HS-27A (cell line): ENCODE measurements around the gene KLHL11.
"Not testable (repeated sequence)": the region's sequence is repeated elsewhere in the genome, so short reads cannot be mapped to it uniquely, and the experiment has no call there.

ENCODE experiments used
- DNase-seq: peaks from one replicate; pipeline ENCODE4 v3.0.0-alpha.2; 2012; ENCODE audit warnings: low read depth, missing footprints

KLHL11 gene

GRCh38 chr17:41885733-41886132 lies 20.5 kb upstream of the KLHL11 start:
- DNase-seq = no peak

- DNase-seq = no peak
Measured at GRCh38 chr17:41882756-41883155, 17.5 kb upstream of the KLHL11 start.

- DNase-seq = no peak
Measured at GRCh38 chr17:41880130-41880529, 14.9 kb upstream of the KLHL11 start.

GRCh38 chr17:41874293-41874670 lies 9.1 kb upstream of the KLHL11 start:
- DNase-seq = not testable (repeated sequence)

- no peak for DNase-seq
Measured at GRCh38 chr17:41873559-41874292, 8.5 kb upstream of the KLHL11 start.

- no peak for DNase-seq
Measured at GRCh38 chr17:41871789-41872188, 6.6 kb upstream of the KLHL11 start.

GRCh38 chr17:41870627-41871026 lies 5.4 kb upstream of the KLHL11 start:
- DNase-seq = no peak

GRCh38 chr17:41870097-41870496 lies 4.9 kb upstream of the KLHL11 start:
- DNase-seq = no peak

GRCh38 chr17:41869426-41869825 lies 4.2 kb upstream of the KLHL11 start:
- no peak for DNase-seq

- no peak for DNase-seq
Measured at GRCh38 chr17:41868568-41868967, 3.3 kb upstream of the KLHL11 start.

GRCh38 chr17:41865596-41865893 lies 322 bp upstream of the KLHL11 start:
- no peak for DNase-seq

GRCh38 chr17:41864498-41864835 lies 756 bp downstream of the KLHL11 start:
- no peak for DNase-seq

- no peak for DNase-seq
Measured at GRCh38 chr17:41863074-41863848, 2.0 kb downstream of the KLHL11 start.

- no peak for DNase-seq
Measured at GRCh38 chr17:41860254-41860931, 4.8 kb downstream of the KLHL11 start.

- not testable (repeated sequence) for DNase-seq
Measured at GRCh38 chr17:41851382-41851781, 13.8 kb downstream of the KLHL11 start.

GRCh38 chr17:41849251-41849990 lies 15.8 kb downstream of the KLHL11 start:
- DNase-seq = no peak

- no peak for DNase-seq
Measured at GRCh38 chr17:41848788-41849187, 16.4 kb downstream of the KLHL11 start.

GRCh38 chr17:41844971-41845370 lies 20.3 kb downstream of the KLHL11 start:
- no peak for DNase-seq

- DNase-seq = not testable (repeated sequence)
Measured at GRCh38 chr17:41840781-41841180, 24.4 kb downstream of the KLHL11 start.

GRCh38 chr17:41839448-41839847 lies 25.8 kb downstream of the KLHL11 start:
- not testable (repeated sequence) for DNase-seq

- no peak for DNase-seq
Measured at GRCh38 chr17:41837761-41838538, 27.3 kb downstream of the KLHL11 start, which contains the start of gene KLHL10. TSS of gene KLHL10 (plus strand) at chr17:41837825. CDS start at chr17:41837933, 108 bp downstream.
